GM19025 (cell line): Measurements from ENCODE around the gene ANKRD16.

Experiments
- ATAC-seq: cut with Tn5 transposase; IDR thresholded peaks from one replicate; pipeline ENCODE4 v1.9.1; 2021; ENCODE audit warnings: mild to moderate bottlenecking, low read depth, moderate library complexity; ENCODE audit not compliant: unreplicated experiment

ANKRD16 gene

GRCh38 chr10:5904227-5904626 is 14.5 kb upstream of the ANKRD16 start:
- ATAC-seq: peak; percentile 94

GRCh38 chr10:5903563-5903962 is 13.9 kb upstream of the ANKRD16 start:
- no peak for ATAC-seq

DNA sequence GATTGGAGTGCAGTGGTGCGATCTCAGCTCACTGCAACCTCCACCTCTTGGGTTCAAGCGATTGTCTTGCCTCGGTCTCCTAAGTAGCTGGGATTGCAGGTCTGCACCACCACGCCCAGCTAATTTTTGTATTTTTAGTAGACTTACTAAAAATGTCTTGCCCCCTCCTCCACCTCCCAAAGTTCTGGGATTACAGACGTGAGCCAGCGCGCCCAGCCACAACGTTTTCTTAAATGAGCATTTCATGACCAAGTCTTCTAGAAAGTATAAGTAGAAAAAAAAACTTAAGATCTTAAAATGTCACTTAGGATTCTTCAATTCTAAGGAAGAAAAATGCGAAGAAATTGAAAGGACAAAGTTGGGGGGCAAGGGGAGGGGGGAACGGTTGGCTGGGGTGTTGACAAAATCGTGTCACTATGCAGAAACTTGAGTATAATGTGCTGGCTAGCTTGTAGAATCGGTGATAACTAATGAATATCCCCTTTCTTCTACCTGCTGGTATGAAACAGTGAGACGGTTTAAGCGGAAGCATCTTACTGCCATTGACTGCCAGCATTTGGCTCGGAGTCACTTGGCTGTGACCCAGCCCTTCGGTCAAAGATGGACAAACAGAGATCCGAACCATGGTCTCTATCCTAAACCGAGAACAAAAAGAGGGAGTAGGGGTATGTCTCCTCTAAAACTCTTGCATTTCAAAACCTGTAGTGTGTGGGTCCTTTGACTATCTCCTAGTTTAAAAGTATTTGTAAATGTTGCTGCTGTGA is 13.0 kb upstream of the ANKRD16 start:
- no peak for ATAC-seq

DNA sequence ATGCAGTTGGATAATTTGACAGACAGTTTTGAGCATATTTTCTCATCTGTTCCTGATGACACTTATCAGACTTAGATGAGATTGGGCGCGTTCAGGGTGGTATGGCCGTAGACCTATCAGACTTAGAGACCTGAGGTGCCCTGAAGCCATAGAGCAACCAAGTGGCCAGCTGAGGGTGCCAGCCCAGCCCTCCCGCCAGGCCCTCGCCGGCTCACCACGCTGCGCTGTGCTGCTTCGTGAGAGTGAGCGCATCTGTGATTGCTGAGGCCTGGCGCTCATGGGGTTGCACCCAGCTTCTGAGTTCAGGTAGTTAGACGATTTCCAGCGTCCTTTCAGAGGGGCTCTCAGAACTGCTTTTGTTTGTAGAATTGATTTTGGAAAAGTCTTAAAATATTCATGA is 10.6 kb upstream of the ANKRD16 start:
- ATAC-seq: no peak

- no peak for ATAC-seq
Measured at GRCh38 chr10:5898163-5898562, 8.5 kb upstream of the ANKRD16 start.

DNA sequence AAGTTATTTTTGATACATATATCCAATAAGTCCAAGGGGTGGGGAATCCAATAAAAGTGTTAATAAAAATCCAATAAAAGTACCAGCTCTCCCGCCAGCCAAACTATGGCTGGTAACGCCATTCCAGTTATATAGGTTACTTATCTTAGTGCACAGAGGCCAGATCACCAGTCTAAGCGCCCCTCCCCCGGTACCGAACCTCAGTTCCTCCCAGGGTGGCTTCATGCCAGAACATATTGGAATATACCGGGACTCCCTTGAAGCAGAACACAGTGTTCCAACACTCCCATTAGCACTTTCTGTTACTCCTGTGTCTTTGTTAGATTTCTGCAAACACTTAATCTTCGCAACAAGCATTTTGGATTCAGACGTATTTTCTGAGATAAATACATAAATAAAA is 7.8 kb upstream of the ANKRD16 start:
- no peak for ATAC-seq

GRCh38 chr10:5897053-5897340 is 7.3 kb upstream of the ANKRD16 start:
- no peak for ATAC-seq

- no peak for ATAC-seq
Measured at GRCh38 chr10:5896208-5897052, 6.7 kb upstream of the ANKRD16 start.

- ATAC-seq: peak; percentile 73
Measured at GRCh38 chr10:5895804-5896203, 6.1 kb upstream of the ANKRD16 start.

DNA sequence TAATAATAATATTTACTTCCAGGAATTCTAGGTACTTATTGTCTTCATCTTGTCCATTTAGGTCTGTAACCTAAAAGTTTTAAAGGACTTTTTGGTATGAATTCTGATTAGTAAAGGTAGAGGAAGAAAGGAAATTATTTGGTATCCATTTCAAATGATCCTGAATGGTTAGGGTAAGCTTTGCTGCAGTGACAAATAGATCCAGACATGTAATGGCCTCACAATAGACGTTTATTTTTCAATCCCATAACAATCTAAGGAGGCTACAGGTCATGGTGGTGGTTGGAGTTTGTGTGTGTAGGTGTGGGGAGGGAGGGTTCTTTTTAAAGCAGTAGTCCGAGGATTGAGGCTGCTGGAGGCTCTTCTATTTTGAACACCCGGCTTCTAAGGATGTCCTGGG is 5.7 kb upstream of the ANKRD16 start:
- ATAC-seq: no peak

GRCh38 chr10:5894873-5895272 is 5.2 kb upstream of the ANKRD16 start:
- no peak for ATAC-seq

GRCh38 chr10:5894403-5894802 is 4.7 kb upstream of the ANKRD16 start:
- no peak for ATAC-seq

DNA sequence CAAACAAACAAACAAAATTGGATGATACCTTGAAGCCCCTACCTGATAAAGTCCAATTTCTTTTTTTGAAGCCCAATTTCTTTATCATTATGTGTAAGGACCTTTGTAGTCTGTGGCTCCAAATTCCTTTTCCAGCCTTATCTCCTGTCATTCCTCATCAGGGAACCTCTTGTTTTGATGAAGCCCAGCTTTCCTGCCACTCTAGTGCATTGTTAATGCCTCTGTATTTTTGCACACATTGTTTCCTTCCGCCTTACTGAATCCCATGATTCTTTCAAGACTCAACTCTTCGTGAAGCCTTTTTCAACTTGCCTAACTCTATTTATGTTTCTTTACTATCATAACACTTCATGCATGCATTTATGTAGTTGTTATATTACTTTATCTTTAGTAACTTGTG is 3.6 kb upstream of the ANKRD16 start:
- no peak for ATAC-seq

- ATAC-seq: no peak
Measured at GRCh38 chr10:5892007-5892406, 2.3 kb upstream of the ANKRD16 start.

DNA sequence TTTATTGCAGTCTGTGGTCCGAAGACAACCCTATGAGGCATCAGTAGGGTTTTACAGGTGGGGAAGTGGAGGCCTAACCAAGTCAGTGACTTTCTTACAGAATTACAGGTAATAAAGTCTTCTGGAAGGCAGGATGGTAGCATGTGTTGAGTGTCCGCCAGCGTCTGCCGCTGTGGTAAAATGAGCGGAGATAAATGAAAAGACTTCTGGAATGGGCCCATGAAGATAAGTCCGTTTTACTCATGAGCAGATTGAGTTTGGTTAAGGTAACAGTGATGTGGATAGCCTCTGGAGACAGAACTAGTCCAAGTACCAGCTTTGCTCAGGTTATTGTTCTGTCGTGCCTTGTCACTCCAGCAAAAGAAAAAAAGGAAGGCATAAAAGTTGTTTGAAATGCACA is 1.3 kb upstream of the ANKRD16 start:
- ATAC-seq: no peak

GRCh38 chr10:5890452-5890915 is 791 bp upstream of the ANKRD16 start:
- peak; percentile 0 for ATAC-seq

DNA sequence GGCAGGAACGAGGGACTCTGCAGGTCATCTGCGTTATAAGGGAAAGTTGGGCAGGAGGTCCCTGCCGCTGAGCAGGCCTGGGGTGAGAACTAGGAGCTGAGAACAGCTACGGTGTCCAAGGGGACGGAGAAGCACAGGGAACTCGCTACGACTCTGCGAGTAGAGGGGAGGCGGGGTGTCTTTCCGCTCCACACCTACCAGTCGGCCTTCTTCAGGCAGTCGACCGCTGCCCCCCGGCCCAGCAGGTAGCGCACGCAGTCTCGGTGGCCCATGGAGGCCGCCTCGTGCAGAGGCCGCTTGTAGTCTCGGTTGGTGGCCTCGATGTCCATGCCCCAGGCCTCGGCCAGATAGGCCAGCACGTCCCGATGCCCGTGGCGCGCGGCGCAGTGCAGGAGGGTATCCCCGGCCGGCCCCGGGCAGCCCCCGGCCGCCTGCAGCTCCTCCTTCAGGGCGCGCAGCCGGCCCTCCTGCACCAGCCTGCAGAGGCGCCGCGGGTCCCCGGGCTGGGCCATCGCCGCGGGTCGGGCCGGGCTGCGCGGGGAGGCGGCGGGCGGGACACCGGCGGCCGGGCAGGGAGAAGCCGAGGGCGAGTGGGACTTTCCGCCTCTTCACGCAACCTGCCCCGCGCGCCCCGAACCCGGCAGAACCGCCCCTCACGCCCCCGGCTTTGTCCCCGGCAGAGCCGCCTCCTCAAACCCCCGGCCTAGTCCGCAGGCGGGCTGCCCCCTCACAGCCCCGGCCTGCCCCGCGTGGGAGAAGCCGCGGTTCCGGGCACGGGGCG is 660 bp downstream of the ANKRD16 start:
- peak; percentile 22 for ATAC-seq

- ATAC-seq: no peak
Measured at GRCh38 chr10:5888351-5888750, 1.3 kb downstream of the ANKRD16 start.

- ATAC-seq: no peak
Measured at GRCh38 chr10:5887641-5888040, 2.1 kb downstream of the ANKRD16 start.

DNA sequence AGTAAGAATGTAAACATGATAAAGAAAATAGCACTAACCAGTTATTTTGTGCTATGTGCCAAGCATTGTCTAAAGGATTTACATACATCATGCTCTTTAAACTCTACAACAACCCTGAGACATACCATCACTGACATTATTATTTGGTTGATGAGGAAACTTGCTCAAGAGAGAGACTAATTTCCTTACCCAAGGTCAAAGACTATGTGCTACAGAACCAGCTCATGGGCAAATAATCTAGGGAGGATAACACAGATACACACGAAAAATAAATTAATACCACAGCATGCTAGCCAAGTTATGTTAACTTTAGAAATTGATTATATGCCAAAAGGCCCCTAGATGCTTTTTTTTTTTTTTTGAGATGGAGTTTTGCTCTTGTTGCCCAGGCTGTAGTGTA is 2.7 kb downstream of the ANKRD16 start:
- ATAC-seq: no peak

GRCh38 chr10:5885619-5886018 is 4.1 kb downstream of the ANKRD16 start:
- ATAC-seq: no peak
